Measurements from ENCODE around the gene PSAPL1.

The PSAPL1 gene

GRCh38 chr4:7433376-7434140, 1.2 kb downstream of the PSAPL1 start:
- no peaks in the 10 kb centered on the region for H3K4me1 ChIP-seq (ENCODE audit: control insufficient read depth, insufficient read depth, low read length, poor library complexity, severe bottlenecking)
- H3K9me3 ChIP-seq (ENCODE audit: control insufficient read depth, low read length), result no peaks in the 10 kb centered on the region
- H3K4me3 ChIP-seq (ENCODE audit: insufficient read depth, low read depth, low read length, poor library complexity, severe bottlenecking), result no peak overlapping the region
- H3K27ac ChIP-seq (ENCODE audit: insufficient read depth, low read length, poor library complexity, severe bottlenecking), result no peak overlapping the region
- DNase-seq, result no peak
- H3K27me3 ChIP-seq (replicated peaks; ENCODE audit: control insufficient read depth, insufficient read depth, low read length, poor library complexity, severe bottlenecking), result no peaks in the 10 kb centered on the region
- H3K36me3 ChIP-seq (ENCODE audit: control insufficient read depth, insufficient read depth, low read length), result no peaks in the 10 kb centered on the region

GRCh38 chr4:7432531-7433375, 2.0 kb downstream of the PSAPL1 start:
- Histone ChIP-seq H3K9me3 (ENCODE audit: control insufficient read depth, low read length) (no peaks in the 10 kb centered on the region), H3K27ac (ENCODE audit: insufficient read depth, low read length, poor library complexity, severe bottlenecking) (no peak overlapping the region), H3K4me3 (ENCODE audit: insufficient read depth, low read depth, low read length, poor library complexity, severe bottlenecking) (no peak overlapping the region), H3K4me1 (ENCODE audit: control insufficient read depth, insufficient read depth, low read length, poor library complexity, severe bottlenecking) (no peaks in the 10 kb centered on the region), H3K27me3 (replicated peaks; ENCODE audit: control insufficient read depth, insufficient read depth, low read length, poor library complexity, severe bottlenecking) (no peaks in the 10 kb centered on the region), H3K36me3 (ENCODE audit: control insufficient read depth, insufficient read depth, low read length) (no peaks in the 10 kb centered on the region)
- no peak for DNase-seq

- Histone ChIP-seq H3K9me3 (ENCODE audit: control insufficient read depth, low read length) (no peaks in the 10 kb centered on the region), H3K36me3 (ENCODE audit: control insufficient read depth, insufficient read depth, low read length) (no peaks in the 10 kb centered on the region)
- DNase-seq, result no peak
These were observed 2.8 kb downstream of the PSAPL1 start for GRCh38 chr4:7431696-7432530.

GRCh38 chr4:7430965-7431695, 3.6 kb downstream of the PSAPL1 start:
- DNase-seq, result no peak
- no peak overlapping the region for H3K27ac ChIP-seq (ENCODE audit: insufficient read depth, low read length, poor library complexity, severe bottlenecking)
- H3K36me3 ChIP-seq (ENCODE audit: control insufficient read depth, insufficient read depth, low read length), result no peaks in the 10 kb centered on the region
- no peak overlapping the region for H3K4me3 ChIP-seq (ENCODE audit: insufficient read depth, low read depth, low read length, poor library complexity, severe bottlenecking)
- no peaks in the 10 kb centered on the region for H3K27me3 ChIP-seq (replicated peaks; ENCODE audit: control insufficient read depth, insufficient read depth, low read length, poor library complexity, severe bottlenecking)
- no peaks in the 10 kb centered on the region for H3K9me3 ChIP-seq (ENCODE audit: control insufficient read depth, low read length)
- no peaks in the 10 kb centered on the region for H3K4me1 ChIP-seq (ENCODE audit: control insufficient read depth, insufficient read depth, low read length, poor library complexity, severe bottlenecking)

More at GRCh38 chr4:7431696-7432530, 2.8 kb downstream of the PSAPL1 start:
- Histone ChIP-seq H3K27ac (ENCODE audit: insufficient read depth, low read length, poor library complexity, severe bottlenecking) (no peak overlapping the region), H3K27me3 (replicated peaks; ENCODE audit: control insufficient read depth, insufficient read depth, low read length, poor library complexity, severe bottlenecking) (no peaks in the 10 kb centered on the region), H3K4me1 (ENCODE audit: control insufficient read depth, insufficient read depth, low read length, poor library complexity, severe bottlenecking) (no peaks in the 10 kb centered on the region), H3K4me3 (ENCODE audit: insufficient read depth, low read depth, low read length, poor library complexity, severe bottlenecking) (no peak overlapping the region)

GRCh38 chr4:7430368-7430964, 4.3 kb downstream of the PSAPL1 start:
- Histone ChIP-seq H3K9me3 (ENCODE audit: control insufficient read depth, low read length) (no peaks in the 10 kb centered on the region), H3K36me3 (ENCODE audit: control insufficient read depth, insufficient read depth, low read length) (no peaks in the 10 kb centered on the region), H3K27me3 (replicated peaks; ENCODE audit: control insufficient read depth, insufficient read depth, low read length, poor library complexity, severe bottlenecking) (no peaks in the 10 kb centered on the region), H3K27ac (ENCODE audit: insufficient read depth, low read length, poor library complexity, severe bottlenecking) (no peak overlapping the region), H3K4me1 (ENCODE audit: control insufficient read depth, insufficient read depth, low read length, poor library complexity, severe bottlenecking) (no peaks in the 10 kb centered on the region), H3K4me3 (ENCODE audit: insufficient read depth, low read depth, low read length, poor library complexity, severe bottlenecking) (no peak overlapping the region)
- DNase-seq, result no peak

GRCh38 chr4:7429601-7430078, 5.1 kb downstream of the PSAPL1 start:
- Histone ChIP-seq H3K4me3 (ENCODE audit: insufficient read depth, low read depth, low read length, poor library complexity, severe bottlenecking) (no peak overlapping the region), H3K27me3 (replicated peaks; ENCODE audit: control insufficient read depth, insufficient read depth, low read length, poor library complexity, severe bottlenecking) (no peaks in the 10 kb centered on the region), H3K36me3 (ENCODE audit: control insufficient read depth, insufficient read depth, low read length) (no peaks in the 10 kb centered on the region), H3K9me3 (ENCODE audit: control insufficient read depth, low read length) (no peaks in the 10 kb centered on the region), H3K4me1 (ENCODE audit: control insufficient read depth, insufficient read depth, low read length, poor library complexity, severe bottlenecking) (no peaks in the 10 kb centered on the region), H3K27ac (ENCODE audit: insufficient read depth, low read length, poor library complexity, severe bottlenecking) (no peak overlapping the region)
- DNase-seq, result no peak

GRCh38 chr4:7429069-7429416, 5.7 kb downstream of the PSAPL1 start:
- H3K27me3 ChIP-seq (replicated peaks; ENCODE audit: control insufficient read depth, insufficient read depth, low read length, poor library complexity, severe bottlenecking), result no peaks in the 10 kb centered on the region
- no peaks in the 10 kb centered on the region for H3K9me3 ChIP-seq (ENCODE audit: control insufficient read depth, low read length)
- H3K4me3 ChIP-seq (ENCODE audit: insufficient read depth, low read depth, low read length, poor library complexity, severe bottlenecking), result no peak overlapping the region
- no peaks in the 10 kb centered on the region for H3K36me3 ChIP-seq (ENCODE audit: control insufficient read depth, insufficient read depth, low read length)
- DNase-seq, result no peak
- no peaks in the 10 kb centered on the region for H3K4me1 ChIP-seq (ENCODE audit: control insufficient read depth, insufficient read depth, low read length, poor library complexity, severe bottlenecking)
- H3K27ac ChIP-seq (ENCODE audit: insufficient read depth, low read length, poor library complexity, severe bottlenecking), result no peak overlapping the region

GRCh38 chr4:7428261-7429068, 6.3 kb downstream of the PSAPL1 start:
- no peak for DNase-seq
- Histone ChIP-seq H3K36me3 (ENCODE audit: control insufficient read depth, insufficient read depth, low read length) (no peaks in the 10 kb centered on the region), H3K4me3 (ENCODE audit: insufficient read depth, low read depth, low read length, poor library complexity, severe bottlenecking) (no peak overlapping the region), H3K9me3 (ENCODE audit: control insufficient read depth, low read length) (no peaks in the 10 kb centered on the region), H3K4me1 (ENCODE audit: control insufficient read depth, insufficient read depth, low read length, poor library complexity, severe bottlenecking) (no peaks in the 10 kb centered on the region), H3K27me3 (replicated peaks; ENCODE audit: control insufficient read depth, insufficient read depth, low read length, poor library complexity, severe bottlenecking) (no peaks in the 10 kb centered on the region), H3K27ac (ENCODE audit: insufficient read depth, low read length, poor library complexity, severe bottlenecking) (no peak overlapping the region)
